ENCODE data around the gene SAPCD2.
"Not testable (repeated sequence)": the region's sequence is repeated elsewhere in the genome, so short reads cannot be mapped to it uniquely, and the experiment has no call there.

Gene SAPCD2

DNA sequence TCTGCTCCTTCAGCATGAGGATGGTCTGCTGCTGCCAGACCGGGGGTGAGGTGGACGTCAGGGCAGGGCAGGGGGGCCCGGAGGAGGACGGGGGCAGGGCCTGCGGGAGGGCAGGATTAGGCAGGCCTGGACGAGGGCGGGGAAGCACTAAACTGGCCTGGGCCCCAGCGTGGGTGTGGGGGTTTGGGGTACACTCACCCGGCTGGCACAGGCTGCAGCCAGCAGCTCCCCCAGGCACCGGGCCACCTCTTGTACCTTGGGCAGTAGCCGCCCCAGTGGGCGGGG is 5.5 kb downstream of the SAPCD2 start:
- H3K4me3 Mint-ChIP-seq, result no peak overlapping the region
- no peak overlapping the region for H3K27ac Mint-ChIP-seq

DNA sequence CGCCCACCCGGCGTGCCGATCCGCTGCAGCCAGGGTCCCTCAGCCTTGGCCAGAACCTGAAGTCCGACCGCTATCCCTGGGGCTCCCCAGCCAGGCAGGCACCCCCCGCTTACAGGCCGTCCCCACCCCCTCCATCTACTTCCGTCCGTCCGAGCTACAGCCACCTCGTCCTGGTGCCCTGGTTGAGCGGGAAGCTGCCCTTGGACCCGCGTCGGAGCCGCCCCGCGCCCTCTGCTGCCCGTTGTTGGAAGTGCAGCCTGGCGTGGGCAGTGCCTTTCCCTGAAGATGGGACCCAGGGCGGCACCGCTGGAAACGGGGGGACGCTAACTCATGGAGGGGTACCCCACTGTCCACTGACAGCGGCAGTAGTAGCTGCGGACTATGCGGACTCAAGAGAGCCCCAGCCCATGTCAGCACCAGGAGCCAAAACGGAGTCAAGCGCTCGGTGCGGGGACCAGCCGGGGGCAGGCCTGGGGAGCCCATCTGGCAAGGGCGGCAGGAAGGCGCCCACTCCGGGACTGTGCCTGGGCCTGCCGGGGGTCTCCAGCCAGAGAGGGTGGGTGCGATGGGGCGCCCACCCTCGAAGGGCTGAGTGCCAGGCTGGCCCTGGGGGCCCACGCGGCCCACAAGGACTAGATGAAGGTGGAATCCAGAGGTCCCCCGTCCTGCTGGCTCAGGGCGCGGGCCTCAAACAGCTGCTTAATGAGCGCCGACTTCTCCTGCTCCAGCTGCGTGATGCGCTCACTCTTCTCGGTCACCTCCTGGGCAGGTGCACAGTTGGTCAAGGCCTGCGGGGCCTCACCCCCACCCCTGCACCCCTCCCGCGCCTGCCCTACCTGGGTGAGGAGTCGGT is 6.1 kb downstream of the SAPCD2 start:
- Mint-ChIP-seq H3K9me3 (no peaks in the 10 kb centered on the region), H3K4me1 (peaks cover 22% of the 10 kb centered on the region), H3K27ac (no peak overlapping the region), H3K4me3 (no peak overlapping the region), H3K27me3 (no peaks in the 10 kb centered on the region)
- peak; percentile 57 to 60 for DNase-seq
- ATAC-seq, result peak; percentile 19

More for the DNA sequence above, 5.5 kb downstream of the SAPCD2 start:
- Mint-ChIP-seq H3K9me3 (no peaks in the 10 kb centered on the region), H3K4me1 (peaks cover 25% of the 10 kb centered on the region), H3K27me3 (no peaks in the 10 kb centered on the region)
- ATAC-seq (no peak), DNase-seq (no peak)

DNA sequence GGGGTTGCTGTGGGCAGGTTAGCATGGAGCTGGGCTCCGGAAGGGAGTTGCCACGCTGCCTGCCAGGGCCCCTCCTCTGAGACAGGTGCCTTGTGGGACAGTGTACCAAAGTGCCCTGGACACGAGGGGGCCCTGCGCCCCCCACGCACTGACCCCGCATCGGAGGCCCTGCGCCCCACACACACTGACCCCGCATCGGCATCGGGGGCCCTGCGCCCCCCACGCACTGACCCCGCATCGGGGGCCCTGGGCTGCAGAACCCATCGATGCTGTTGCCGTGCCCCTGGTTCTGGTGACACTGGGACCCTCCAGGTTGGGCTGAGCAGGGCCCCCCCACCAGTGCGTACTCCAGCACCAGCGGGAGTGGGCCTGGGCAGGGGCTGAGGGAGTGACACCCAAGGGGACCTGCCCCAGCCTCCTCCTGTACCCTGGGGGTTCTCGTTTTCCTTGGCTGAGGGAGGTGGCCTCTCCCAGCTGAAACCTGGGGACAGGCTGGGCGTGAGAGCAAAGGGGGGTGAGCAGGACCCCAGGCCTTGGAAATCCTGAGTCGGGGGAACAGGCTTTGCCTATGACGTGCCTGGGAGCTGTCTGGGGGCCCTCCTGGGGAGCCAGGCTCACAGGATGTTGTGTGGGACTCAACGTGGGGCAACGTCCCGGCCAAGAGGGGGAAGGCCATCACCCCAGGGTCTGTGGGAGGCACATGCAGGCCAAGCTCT is 6.9 kb downstream of the SAPCD2 start:
- no peaks in the 10 kb centered on the region for H3K27me3 Mint-ChIP-seq
- no peak overlapping the region for H3K4me3 Mint-ChIP-seq
- H3K27ac Mint-ChIP-seq, result no peak overlapping the region
- ATAC-seq (no peak), DNase-seq (no peak)
- peaks cover 14% of the 10 kb centered on the region for H3K4me1 Mint-ChIP-seq
- H3K9me3 Mint-ChIP-seq, result no peaks in the 10 kb centered on the region

DNA sequence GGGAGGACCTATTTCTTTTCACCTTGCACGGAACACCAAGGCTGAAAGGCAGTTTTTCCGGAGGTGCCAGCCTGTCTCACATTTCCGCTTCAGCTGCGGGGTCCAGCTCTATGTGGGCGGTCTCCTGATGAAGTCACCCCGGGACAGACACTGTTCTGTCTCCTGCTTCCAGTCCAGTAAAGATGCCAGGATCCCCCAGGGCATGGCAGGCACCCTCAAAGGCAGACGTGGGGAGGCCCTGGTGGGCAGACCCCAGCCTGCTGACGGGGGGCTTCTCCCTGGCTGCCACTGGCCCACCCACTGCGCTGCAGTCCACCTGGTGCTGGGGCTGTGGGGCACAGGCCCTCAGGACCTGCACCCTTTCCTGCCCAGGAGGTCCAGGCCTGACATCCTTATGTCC is 7.6 kb downstream of the SAPCD2 start:
- H3K4me1 Mint-ChIP-seq, result not testable (repeated sequence)

DNA sequence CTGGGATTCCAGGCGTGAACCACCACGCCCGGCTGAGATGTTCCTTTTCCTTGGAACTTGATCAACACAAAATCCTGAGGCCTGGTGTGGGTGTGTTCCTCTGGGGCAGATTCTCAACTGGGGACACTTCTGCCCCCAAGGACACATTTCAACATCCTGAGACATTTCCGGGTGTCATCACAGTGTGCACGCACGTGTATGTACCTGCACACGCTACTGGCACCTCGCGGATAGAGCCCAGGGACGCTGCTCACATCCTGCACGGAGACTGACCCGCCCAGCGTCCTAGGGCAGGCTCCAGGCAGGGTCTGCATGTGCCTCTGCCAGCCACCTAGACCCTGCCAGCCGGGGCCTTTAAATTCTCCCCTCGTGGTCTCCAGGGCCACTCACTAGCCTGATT is 8.0 kb downstream of the SAPCD2 start:
- H3K27ac Mint-ChIP-seq, result no peak overlapping the region
- H3K4me3 Mint-ChIP-seq, result no peak overlapping the region
- no peak for ATAC-seq
- DNase-seq, result no peak
- H3K4me1 Mint-ChIP-seq, result peaks cover 5% of the 10 kb centered on the region
- no peaks in the 10 kb centered on the region for H3K27me3 Mint-ChIP-seq
- no peaks in the 10 kb centered on the region for H3K9me3 Mint-ChIP-seq

More for the DNA sequence above, 7.6 kb downstream of the SAPCD2 start:
- H3K27ac Mint-ChIP-seq, H3K9me3 Mint-ChIP-seq, H3K4me3 Mint-ChIP-seq, ATAC-seq, H3K27me3 Mint-ChIP-seq, DNase-seq: not testable (repeated sequence)

DNA sequence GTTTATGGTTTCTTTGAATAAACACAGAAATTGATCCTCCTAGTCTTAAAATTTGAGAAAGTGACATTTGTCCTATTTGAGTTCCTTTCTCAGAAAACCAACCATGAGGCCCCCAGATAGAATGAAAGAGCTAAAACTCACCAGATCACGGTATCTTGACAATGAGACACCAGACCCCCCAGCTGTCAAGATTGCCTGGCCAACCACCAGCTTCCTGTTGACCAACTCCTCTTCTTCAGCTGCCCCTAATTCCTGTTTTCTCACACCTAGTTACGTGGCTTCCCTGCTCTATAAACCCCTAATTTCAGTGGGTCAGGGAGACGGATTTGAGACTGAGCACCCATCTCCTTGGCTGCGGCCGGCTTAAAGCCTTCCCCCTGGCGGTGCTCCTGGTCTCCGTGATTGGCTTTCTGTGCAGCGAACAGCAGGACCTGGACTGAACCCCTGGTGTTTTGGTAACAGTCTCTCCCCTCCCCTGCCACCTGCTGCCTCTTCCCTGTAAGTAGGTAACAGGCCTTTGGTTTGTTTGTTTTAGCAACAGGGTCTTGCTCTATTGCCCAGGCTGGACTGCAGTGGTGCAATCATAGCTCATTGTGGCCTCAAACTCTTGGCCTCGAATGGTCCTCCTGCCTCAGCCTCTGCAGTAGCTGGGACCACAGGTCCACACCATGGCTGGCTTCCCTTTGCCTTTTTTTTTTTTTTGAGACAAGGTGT is 11.7 kb downstream of the SAPCD2 start:
- Mint-ChIP-seq H3K27ac (no peak overlapping the region), H3K27me3 (peaks cover 8% of the 10 kb centered on the region), H3K4me1 (peaks cover 5% of the 10 kb centered on the region), H3K9me3 (no peaks in the 10 kb centered on the region), H3K4me3 (no peak overlapping the region)
- DNase-seq (no peak), ATAC-seq (no peak)

DNA sequence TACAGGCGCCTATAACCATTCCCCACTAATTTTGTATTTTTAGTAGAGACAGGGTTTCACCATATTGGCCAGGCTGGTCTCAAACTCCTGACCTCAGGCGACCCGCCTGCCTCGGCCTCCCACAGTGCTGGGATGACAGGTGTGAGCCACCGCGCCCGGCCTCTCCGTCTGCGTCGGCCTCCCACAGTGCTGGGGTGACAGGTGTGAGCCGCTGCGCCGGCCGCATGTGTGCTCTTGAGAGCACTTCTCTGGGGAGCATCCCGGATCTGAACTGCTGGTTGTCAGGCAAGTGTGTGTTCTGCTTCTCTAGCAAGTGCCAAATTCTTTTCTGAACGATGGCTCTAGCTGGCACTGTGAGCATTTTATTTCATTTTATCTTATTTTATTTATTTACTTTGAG is 12.8 kb downstream of the SAPCD2 start:
- peaks cover 15% of the 10 kb centered on the region for H3K27me3 Mint-ChIP-seq
- no peaks in the 10 kb centered on the region for H3K9me3 Mint-ChIP-seq
- H3K4me1 Mint-ChIP-seq, result peaks cover 11% of the 10 kb centered on the region
- DNase-seq (no peak), ATAC-seq (no peak)
- H3K27ac Mint-ChIP-seq, result no peak overlapping the region
- no peak overlapping the region for H3K4me3 Mint-ChIP-seq

DNA sequence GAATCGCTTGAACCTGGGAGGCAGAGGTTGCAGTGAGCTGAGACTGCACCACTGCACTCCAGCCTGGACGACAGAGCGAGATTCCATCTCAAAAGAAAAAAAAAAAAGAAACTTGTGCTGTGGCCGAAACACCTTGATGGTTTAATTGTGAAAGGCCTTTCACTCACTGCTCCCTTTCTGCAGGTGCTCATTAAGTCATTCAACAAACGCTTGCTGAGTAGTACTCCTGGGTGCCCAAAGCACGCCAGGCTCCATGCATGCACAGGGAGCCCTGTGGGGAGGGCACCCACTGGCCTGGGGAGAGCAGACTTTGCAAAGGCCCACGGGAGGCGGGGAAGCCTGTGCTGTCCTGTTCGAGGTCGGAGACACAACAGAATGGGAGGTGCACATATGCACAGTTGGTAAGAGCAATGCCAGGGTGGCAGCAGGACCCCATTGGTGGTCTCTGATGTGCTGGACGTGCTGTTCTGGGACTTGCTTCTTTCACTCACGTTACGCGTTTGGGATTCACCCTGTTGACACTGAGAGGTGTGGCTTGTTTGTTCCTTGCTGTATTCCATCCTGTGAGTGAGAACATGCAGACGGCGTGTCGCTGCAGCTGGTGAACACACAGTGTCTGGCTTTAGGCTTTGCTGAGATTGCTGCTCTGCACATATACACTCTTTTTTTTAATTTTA is 13.5 kb downstream of the SAPCD2 start:
- Mint-ChIP-seq H3K4me1 (peaks cover 14% of the 10 kb centered on the region), H3K27me3 (peaks cover 21% of the 10 kb centered on the region), H3K4me3 (no peak overlapping the region), H3K27ac (no peak overlapping the region), H3K9me3 (no peaks in the 10 kb centered on the region)
- DNase-seq (no peak), ATAC-seq (no peak)

DNA sequence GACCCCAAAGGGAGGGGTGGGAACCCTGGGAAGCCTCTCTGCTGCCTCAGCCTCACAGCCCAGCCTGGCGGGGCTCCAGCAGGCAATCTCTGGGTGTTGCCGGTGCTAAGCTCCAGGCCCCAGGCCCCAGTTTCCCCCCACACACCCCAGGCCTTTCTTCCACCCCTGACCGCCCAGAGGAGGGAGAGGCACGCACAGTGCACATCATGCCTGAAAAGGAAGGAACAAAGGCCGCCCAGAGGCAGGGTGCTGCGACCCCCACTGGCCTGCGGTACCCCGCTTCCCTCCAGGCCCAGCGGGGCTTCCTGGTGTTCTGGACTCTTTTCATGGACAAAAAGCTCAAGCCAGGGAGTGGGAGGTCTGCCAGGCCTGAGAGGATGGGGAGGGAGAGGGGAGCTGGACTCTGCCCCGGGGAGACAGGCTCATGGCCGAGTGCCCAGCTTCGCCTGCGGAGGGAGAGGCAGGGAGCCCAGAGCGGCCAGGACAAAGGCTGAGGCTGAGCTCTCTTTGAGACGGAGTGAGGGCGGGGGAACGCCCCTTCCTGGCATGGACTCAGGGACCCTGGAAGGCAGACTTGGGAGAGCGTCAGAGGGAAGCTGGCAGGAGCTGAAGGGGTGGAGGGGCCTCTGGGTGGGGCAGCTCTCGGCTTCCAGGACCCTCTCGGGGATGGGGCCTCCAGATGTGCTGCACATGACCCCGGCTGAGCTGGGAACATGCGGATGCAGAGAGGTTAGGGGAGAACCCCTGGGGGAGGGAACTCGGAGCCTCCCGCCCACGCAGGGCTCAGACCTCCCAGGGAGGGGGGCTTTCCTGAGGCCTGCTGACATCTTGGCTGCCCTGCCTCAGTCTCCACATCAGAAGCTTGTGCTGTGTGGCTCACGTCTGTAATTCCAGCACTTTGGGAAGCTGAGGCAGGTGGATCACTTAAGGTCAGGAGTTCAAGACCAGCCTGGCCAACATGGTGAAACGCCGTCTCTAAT is 14.7 kb downstream of the SAPCD2 start:
- no peak overlapping the region for H3K27ac Mint-ChIP-seq
- peaks cover 33% of the 10 kb centered on the region for H3K27me3 Mint-ChIP-seq
- DNase-seq (no peak), ATAC-seq (peak; percentile 9)
- H3K9me3 Mint-ChIP-seq, result no peaks in the 10 kb centered on the region
- H3K4me3 Mint-ChIP-seq, result no peak overlapping the region
- peaks cover 14% of the 10 kb centered on the region for H3K4me1 Mint-ChIP-seq

DNA sequence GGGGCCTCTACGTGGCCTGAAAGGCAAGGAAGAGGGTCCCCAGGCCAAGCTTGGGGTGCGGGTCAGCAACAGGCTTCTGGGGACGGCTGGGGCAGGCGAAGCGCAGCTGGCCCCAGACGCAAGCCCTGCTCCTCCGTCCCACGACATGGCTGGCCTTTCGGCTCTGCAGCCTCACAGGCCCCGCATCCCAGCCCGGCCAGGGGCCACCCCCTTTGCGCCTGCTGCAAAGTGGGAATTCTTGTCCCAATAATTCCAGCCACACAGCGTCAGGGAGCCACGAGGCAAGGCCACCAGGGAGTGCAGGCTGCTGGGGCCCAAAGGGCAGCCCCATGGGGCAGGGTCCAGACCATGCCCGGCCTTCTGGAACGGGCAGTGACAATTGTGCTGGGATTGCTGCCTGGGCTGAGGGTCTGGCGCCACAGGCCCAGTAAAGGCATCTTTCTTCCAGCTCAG is 15.4 kb downstream of the SAPCD2 start:
- ATAC-seq (no peak), DNase-seq (no peak)
- Mint-ChIP-seq H3K27me3 (peaks cover 41% of the 10 kb centered on the region), H3K9me3 (no peaks in the 10 kb centered on the region), H3K4me1 (peaks cover 14% of the 10 kb centered on the region), H3K4me3 (peak overlapping the region in 1 of 2 donors; percentile 26), H3K27ac (no peak overlapping the region)

DNA sequence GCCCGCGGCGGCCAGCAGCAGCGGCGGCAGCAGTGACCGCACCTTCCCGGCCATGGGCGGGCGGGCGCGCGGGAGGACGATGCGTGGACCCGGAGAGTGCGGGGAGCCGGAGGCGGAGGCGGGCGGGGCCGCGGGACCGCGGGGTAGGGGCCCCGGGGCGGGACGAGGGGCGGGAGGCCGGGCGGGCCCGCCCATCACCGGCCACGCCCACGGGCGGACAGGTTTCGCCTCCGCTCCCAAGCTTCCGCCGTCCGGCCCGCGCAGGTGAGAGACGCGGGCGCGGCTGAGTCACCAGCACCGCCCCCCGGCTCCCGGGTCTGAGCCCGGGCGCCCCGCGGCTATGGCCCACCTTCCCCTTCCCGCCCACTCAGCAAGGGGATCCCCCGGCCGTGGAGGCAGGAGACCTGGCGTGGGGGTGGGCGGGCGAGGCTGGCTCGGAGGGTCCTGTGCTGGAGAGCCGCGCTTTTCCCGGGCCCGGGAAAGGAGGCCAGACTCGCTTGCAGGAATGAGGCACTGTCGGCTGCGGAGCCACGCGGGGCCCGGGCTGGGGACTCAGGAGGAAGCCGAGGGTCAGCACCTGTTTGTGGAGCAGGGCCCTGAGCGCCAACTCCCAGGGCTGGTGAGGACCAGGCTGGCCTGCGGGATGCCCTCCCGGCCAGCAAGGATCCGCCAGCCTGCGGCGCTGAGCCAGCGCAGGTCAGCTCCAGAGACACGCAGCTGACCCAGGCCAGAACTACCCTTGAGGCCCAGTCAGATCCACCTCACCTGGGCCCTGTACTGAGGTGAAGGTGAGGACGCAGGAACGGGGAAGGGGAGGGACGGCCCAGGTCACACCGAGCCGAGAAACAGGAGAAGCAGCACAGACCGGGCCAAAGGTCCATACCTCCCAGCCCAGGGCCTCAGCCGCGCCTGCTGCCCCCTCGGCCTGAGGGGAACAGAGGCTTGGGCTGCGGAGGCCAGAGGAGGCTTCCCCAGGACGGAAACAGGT is 16.1 kb downstream of the SAPCD2 start, which contains the start of gene ENTPD2:
TSS of gene ENTPD2 (minus strand) at position 118 of the 988 bp plus-strand sequence. CDS start at position 54, 64 bp downstream.
- Mint-ChIP-seq H3K4me1 (peaks cover 20% of the 10 kb centered on the region), H3K27ac (no peak within 1 kb of the TSS), H3K27me3 (peaks cover 48% of the 10 kb centered on the region), H3K4me3 (peak within 1 kb of the TSS in 1 of 2 donors; percentile 26), H3K9me3 (no peaks in the 10 kb centered on the region)
- peak in 1 of 2 donors; percentile 32 for DNase-seq
- peak; percentile 56 for ATAC-seq

DNA sequence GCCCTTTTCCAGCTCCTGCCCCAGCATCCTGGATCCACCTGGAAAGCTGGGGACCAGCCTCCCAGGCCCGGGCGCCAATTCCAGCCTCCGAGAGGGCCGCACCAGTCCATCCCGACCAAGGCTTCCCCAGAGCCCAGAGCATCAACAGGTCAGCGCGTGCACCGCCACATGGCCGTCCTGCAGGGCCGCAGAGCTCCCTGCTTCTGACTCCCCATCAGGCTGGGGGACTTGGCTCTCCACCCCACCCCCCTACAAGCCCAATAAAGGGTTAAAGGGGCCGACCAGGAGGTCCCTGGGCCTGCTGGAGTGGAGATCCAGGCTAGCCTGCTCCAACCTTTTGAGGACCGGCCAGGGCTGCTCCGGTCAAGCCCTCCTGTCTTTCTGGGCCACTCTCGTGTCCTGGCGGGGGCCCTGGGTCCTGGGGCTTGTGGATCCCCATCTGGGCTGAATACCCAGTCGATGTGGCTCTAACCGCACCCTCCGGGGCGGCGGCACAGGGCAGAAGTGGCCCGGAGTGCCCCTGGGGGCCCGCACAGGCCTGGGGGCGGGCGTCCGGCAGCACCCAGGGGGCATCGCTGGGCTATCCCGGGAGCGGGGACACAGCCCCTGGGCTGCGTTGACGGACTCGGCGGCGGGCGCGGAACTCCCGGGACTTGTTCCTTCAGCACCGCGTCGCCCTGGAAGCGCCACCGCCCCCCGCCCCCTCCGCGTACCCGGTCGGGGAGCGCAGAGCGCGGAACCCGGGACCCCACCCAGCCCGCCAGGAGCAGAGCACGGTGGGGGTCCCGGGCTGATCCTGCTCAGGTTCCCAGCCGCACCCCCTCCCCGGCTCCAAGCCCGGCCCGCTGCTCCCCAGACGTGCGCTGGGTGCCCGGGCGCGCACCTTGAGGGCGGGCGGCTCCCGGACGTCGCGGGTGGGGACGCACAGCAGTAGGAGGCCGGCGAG is 17.1 kb downstream of the SAPCD2 start:
- Mint-ChIP-seq H3K27me3 (peaks cover 57% of the 10 kb centered on the region), H3K4me3 (no peak overlapping the region), H3K27ac (no peak overlapping the region), H3K4me1 (peaks cover 20% of the 10 kb centered on the region), H3K9me3 (no peaks in the 10 kb centered on the region)
- peak in 1 of 2 donors; percentile 3 for DNase-seq
- ATAC-seq, result peak; percentile 26
